DLD1 (cell line): ENCODE results near the gene ASCC1.

Experiments used
- in situ Hi-C: cut with HindIII; loops from 2 replicates; pipeline ENCODE4 v1.10.0; 2017; ENCODE audit warnings: low sequenced_read_pairs

Gene ASCC1

GRCh38 chr10:72086466-72087391, 129.3 kb downstream of the ASCC1 start:
- in situ Hi-C loops: no loop called here

- in situ Hi-C loops: no loop called here
Measured at GRCh38 chr10:72085864-72086465, 130.1 kb downstream of the ASCC1 start.

DNA sequence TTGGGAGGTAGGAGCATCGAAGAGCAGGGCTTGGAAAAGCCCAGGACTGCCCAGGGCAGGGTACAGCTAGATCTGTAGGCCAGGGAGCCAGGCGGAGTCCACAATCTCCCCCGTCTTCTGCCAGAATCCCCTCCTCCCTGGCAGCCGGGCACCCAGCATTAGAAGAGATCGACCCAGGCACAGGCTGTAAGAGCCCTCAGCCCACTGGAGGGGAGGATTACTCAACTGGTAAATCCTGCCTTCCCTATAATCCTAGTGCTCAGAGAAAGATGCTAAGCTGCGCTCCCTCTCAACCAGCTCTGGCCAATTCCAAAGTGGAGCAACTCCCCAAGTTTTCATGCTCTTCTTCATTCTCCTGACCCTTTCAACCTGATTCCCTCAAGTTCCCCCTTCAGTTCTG, 130.9 kb downstream of the ASCC1 start:
- in situ Hi-C loops: no loop called here

DNA sequence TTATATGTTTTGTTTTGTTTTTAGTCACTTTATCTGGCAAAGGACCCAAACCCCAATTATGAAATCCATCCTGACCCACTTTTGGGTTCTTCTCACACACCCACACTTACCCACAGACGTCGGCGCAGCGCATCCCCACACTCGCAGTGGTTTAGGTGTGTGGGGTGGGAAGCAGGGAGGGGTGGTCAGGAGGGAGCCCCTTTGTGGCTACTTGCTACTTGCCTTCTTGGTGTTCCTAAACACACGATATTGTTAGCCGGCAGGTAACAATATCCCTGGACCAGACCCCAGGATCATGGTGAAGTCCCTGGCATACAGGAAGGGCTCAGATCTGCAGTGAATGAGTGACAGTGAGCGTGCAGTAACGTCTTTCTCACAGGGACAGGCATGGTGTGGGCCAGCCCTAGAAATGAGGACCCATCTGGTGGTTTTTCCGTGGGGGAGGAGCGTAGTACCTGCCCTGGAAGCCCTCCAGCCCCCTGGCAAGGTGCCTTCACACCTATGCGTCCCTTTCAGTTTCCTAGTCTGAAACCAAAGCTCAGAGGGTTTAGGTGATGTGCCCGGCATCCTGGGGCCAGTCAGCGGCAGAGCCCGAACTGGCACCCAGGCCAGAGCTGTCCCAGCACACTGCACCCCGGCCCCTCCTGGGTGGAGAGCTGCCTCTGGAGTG, 132.2 kb downstream of the ASCC1 start:
- in situ Hi-C loops: no loop called here

GRCh38 chr10:72082856-72083789, 133.0 kb downstream of the ASCC1 start:
- in situ Hi-C loops: no loop called here

- in situ Hi-C loops: no loop called here
Measured at GRCh38 chr10:72081772-72082590, 134.1 kb downstream of the ASCC1 start.

DNA sequence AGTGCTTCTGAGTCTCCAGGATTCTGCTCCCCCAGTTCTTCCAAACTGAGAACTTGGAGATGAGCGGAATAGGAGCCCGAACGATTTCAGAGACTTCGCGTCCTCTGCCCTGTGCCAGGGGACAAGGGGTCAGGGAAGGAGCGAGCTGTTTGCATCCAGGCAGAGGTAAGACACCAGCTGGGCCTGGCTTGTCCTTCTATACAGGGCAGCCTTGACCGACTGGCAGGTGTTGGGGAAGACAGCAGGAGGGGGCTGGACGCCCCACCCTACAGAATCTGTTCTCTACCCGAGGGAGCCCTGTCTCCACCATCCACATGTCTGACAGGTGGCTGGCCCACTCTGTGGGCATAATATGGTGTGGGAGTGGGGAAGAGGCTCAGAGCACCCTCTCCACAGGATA, 134.9 kb downstream of the ASCC1 start:
- in situ Hi-C loops: no loop called here

GRCh38 chr10:72080042-72080975, 135.8 kb downstream of the ASCC1 start:
- in situ Hi-C loops: no loop called here

GRCh38 chr10:72079356-72079755, 136.7 kb downstream of the ASCC1 start:
- in situ Hi-C loops: no loop called here

DNA sequence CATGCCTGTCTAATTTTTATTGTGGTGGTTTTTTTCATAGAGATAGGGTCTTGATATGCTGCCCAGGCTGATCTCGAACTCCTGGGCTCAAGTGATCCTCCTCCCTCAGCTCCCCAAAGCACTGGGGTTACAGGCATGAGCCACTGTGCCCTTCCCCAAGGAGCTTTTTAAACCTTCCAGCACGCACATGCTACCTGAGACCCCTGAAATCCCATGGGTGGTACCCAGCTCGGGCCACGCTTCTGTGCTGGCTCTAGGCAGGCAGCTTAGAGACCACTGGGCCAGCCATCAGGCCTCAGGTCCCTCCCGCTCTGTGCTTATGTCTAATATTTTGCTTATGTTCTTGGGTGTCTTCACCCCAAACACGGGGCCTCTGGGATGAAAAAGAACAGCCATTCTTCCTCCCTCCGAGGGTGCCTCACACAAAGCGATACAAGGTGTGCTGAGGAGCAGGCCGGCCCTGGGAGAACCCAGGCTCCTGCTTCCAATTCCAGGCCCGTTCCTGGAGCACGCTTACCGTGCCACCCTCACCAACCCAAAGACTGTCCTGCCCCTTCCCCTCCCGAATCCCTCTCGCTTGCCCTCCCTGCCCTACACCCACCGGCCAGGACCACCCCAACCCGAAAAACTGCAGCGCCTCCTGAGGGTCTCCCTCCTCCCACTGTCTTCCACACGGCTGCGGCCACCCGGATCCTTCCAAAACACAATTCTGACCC, 138.6 kb downstream of the ASCC1 start:
- in situ Hi-C loops: no loop called here

GRCh38 chr10:72076756-72077155, 139.3 kb downstream of the ASCC1 start:
- in situ Hi-C loops: no loop called here

- in situ Hi-C loops: no loop called here
Measured at GRCh38 chr10:72075376-72076115, 140.5 kb downstream of the ASCC1 start.

DNA sequence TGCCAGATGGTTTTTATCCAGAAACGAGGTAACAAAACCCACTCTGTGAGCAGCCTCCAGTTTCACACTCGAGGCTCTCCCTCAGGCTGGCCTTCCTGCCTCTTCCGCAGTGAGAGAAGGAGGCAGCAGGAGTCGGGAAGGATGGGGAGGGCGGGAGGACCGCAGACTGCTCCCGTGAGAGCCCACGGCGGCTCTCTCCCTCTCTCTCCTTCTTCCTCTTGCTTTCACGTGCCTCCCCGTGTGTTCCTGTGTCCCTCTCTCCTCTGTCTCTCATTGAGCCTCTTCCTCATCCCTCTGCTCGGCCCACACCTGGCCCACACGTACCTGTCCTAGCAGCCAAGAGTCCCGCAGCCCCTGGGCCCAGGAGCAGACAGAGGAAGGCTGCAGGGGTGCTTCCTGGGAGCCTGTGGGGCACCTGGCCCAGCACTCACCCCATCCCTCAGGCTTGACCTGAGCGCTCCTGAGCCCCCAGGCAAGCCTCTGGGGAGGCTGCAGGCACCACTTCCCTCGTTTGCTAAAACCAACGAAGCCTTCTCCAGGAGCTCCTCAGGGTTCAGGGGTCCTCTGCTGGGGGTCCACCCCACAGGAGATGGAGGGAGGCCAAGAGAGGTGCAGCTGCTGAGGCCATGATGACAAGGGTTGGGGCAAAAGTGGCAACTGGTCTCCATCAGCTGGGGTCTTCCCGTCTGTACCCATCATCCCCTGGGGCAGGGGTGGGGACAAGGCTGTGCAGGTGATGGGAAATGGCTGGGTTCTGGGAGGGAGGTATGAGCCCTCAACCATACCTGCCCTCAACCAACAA, 141.3 kb downstream of the ASCC1 start:
- in situ Hi-C loops: no loop called here

DNA sequence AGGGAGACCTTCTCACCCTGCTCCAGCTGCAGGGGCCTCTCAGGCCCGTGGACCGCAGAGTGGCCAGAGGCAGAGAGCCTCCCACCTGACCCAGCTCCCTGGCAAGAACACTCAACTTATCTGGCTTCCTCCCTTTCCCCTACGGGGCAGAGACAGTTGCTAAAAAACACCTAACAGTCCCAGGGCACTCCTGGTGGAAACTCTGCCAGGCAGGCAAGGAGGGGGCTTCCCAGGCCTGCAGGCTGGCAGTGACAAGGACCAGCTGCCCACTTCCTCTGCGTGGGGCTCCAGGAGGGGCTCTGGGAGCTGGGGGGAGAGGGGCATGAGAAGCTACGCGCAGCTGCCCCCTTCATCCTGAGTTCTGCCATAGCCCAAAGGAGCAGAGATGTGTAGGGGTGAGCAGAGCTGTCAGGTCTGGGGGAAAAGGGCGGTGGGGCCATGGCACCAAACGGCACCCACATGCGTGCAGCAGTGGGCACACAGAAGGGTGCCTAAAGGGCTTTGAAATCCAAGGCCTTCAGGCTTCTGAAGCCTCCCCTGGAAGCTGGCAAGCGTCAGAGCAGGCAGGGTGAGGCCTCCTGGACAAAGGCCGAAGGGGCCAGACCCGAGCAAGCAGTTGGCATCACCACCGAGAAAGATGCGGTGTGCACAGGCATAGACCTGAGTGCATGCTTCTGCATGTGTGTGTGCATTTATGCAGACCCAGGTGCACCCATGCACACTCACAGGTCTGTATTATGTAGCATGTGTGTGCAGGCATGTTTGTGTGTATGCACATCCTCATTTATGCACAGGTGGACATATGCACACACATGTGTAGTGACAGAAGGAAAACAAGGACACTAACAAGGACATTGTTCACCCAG, 142.1 kb downstream of the ASCC1 start:
- in situ Hi-C loops: no loop called here

- in situ Hi-C loops: no loop called here
Measured at GRCh38 chr10:72072639-72073038, 143.4 kb downstream of the ASCC1 start.

DNA sequence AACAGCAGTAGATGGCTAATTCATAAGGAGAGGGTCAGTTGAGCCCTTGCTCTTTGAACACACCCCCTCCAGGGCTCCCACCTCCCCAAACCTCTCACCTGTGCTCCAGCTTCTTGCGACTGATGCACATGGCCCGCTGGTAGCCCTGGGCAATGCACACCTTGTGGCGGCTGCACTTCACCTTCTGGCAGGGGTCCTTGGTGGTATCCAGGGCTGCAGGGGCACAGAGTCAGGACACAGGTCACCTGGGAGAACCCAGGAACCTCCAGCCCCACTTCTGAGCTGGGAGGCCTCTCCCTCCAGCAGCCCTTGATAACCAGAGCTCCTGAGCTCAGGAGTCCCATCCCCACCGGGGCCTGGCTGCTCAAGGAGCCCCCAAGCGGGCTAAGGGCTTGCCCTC, 144.0 kb downstream of the ASCC1 start:
- in situ Hi-C loops: no loop called here
